ENCODE measurements around the gene EIF5A2.
"Not testable (repeated sequence)": the region's sequence is repeated elsewhere in the genome, so short reads cannot be mapped to it uniquely, and the experiment has no call there.

EIF5A2 gene

GRCh38 chr3:170899455-170899854, 9.0 kb downstream of the EIF5A2 start:
- no peak for ATAC-seq
- no peak for TF ChIP-seq RARB (CRISPR knock-in tag; IDR thresholded peaks at IDR 0.05)
- TF ChIP-seq ZNF565 (CRISPR knock-in tag; conservative IDR thresholded peaks at IDR 0.05; ENCODE audit: low read depth), result no peak
- TF ChIP-seq SNAI2 (CRISPR knock-in tag; IDR thresholded peaks at IDR 0.05), result no peak
- no peak for TF ChIP-seq ZC3H10 (CRISPR knock-in tag; IDR thresholded peaks at IDR 0.05)
- TF ChIP-seq OSR1 (CRISPR knock-in tag; IDR thresholded peaks at IDR 0.05), result no peak
- TF ChIP-seq ZFP30 (CRISPR knock-in tag; IDR thresholded peaks at IDR 0.05), result no peak

GRCh38 chr3:170897978-170898377, 10.5 kb downstream of the EIF5A2 start:
- ATAC-seq, result no peak
- TF ChIP-seq POU6F1 (CRISPR knock-in tag; IDR thresholded peaks at IDR 0.05; ENCODE audit: borderline replicate concordance, low read depth) (no peak), TOX (CRISPR knock-in tag; IDR thresholded peaks at IDR 0.05; ENCODE audit: borderline replicate concordance) (no peak), RARB (CRISPR knock-in tag; IDR thresholded peaks at IDR 0.05) (no peak), OSR1 (CRISPR knock-in tag; IDR thresholded peaks at IDR 0.05) (no peak), ARNTL (CRISPR knock-in tag; IDR thresholded peaks at IDR 0.05; ENCODE audit: borderline replicate concordance, low read depth) (no peak), CSRNP3 (CRISPR knock-in tag; IDR thresholded peaks at IDR 0.05) (no peak), PATZ1 (CRISPR knock-in tag; IDR thresholded peaks at IDR 0.05; ENCODE audit: borderline replicate concordance) (no peak), ZC3H10 (CRISPR knock-in tag; IDR thresholded peaks at IDR 0.05) (no peak), ZNF70 (CRISPR knock-in tag; IDR thresholded peaks at IDR 0.05) (no peak), ZFP30 (CRISPR knock-in tag; IDR thresholded peaks at IDR 0.05) (no peak), TSHZ2 (CRISPR knock-in tag; IDR thresholded peaks at IDR 0.05) (no peak)

- ATAC-seq, result not testable (repeated sequence)
Measured at GRCh38 chr3:170897199-170897598, 11.2 kb downstream of the EIF5A2 start.

GRCh38 chr3:170896781-170897180, 11.7 kb downstream of the EIF5A2 start:
- TF ChIP-seq TSHZ2 (CRISPR knock-in tag; IDR thresholded peaks at IDR 0.05), result no peak
- no peak for TF ChIP-seq PATZ1 (CRISPR knock-in tag; IDR thresholded peaks at IDR 0.05; ENCODE audit: borderline replicate concordance)
- no peak for TF ChIP-seq RARB (CRISPR knock-in tag; IDR thresholded peaks at IDR 0.05)
- TF ChIP-seq CSRNP3 (CRISPR knock-in tag; IDR thresholded peaks at IDR 0.05), result no peak
- TF ChIP-seq PPARA (CRISPR knock-in tag; IDR thresholded peaks at IDR 0.05; ENCODE audit: borderline replicate concordance), result no peak
- ATAC-seq, result no peak

- not testable (repeated sequence) for ATAC-seq
Measured at GRCh38 chr3:170896333-170896732, 12.1 kb downstream of the EIF5A2 start.
